Ovary (tissue), 9 donors: Measurements from ENCODE around the gene CDK6. TPM values are rescaled to one million over a fixed set of nuclear protein-coding genes. Genes with fewer than 3 reads are reported as not detected.

ENCODE experiments used
- DNase-seq, 5 donors: peaks; one replicate each; pipeline ENCODE4 v3.0.0-alpha.2; 2019 to 2020
- H3K27ac ChIP-seq, 2 donors: fragments of 200-600 bp; one replicate each; pipeline versions ENCODE4 v1.5.1 to v1.8.0; 2019 to 2022
- H3K27me3 ChIP-seq: fragments of 200-600 bp; one replicate; pipeline ENCODE4 v1.8.0; 2022
- H3K36me3 ChIP-seq: fragments of 200-600 bp; sonication (generic); one replicate; pipeline ENCODE4 v1.5.1; 2019
- H3K4me1 ChIP-seq: one replicate; pipeline ENCODE4 v1.8.1; 2013; ENCODE audit warnings: mild to moderate bottlenecking, moderate library complexity; ENCODE audit not compliant: insufficient read depth
- H3K4me3 ChIP-seq: fragments of 200-600 bp; sonication (generic); one replicate; pipeline ENCODE4 v1.5.1; 2017
- H3K9me3 ChIP-seq, 2 donors: fragments of 200-600 bp in 1 of 2; sonication (generic) in 1 of 2; one replicate each; pipeline versions ENCODE4 v1.5.1 to v1.8.1; 2013 to 2019; ENCODE audit warnings: mild to moderate bottlenecking in 1 of 2, moderate library complexity in 1 of 2
- EP300 ChIP-seq: sonication (generic); formaldehyde crosslinking; IDR thresholded peaks from one replicate; pipeline ENCODE4 v1.6.1; 2017; ENCODE audit warnings: antibody characterized with exemption
- POLR2A ChIP-seq: fragments of 450-650 bp; IDR thresholded peaks from one replicate; pipeline ENCODE4 v1.6.1; 2017; ENCODE audit warnings: antibody characterized with exemption, mild to moderate bottlenecking, moderate library complexity
- WGBS, 3 donors: extraction: QIAGEN DNeasy Blood & Tissue Kit in 1 of 3; methylation state at CpG; one replicate each; pipeline versions ENCODE4 v1.1.5 to v1.1.7; 2013 to 2017; 5-methylcytosine and 5-hydroxymethylcytosine counted together
- intact Hi-C, 4 donors: fragments of 100-400 bp; cut with DNase I; formaldehyde crosslinking; loops; one replicate each; pipeline versions ENCODE4 v1.11.0 to v1.15.1; 2022 to 2023
- polyA plus RNA-seq, 2 donors: library from polyadenylated mRNA; stranded (reverse); fragments of 200-250 nt in 1 of 2; fragments of 350-450 nt in 1 of 2; fragmentation: Illumina TruSeq in 1 of 2; extraction: RNeasy Lipid Tissue Mini Kit (QIAGEN cat#74804) in 1 of 2; gene quantifications; one replicate each; pipeline ENCODE4 v1.2.3, GENCODE V29; 2013 to 2014
- total RNA-seq, 7 donors: library from RNA; depleted of rRNA in 2 of 7; stranded (reverse); fragments of >200 nt in 2 of 7; fragmentation: NEBNext Ultra II Directional in 3 of 7; extraction: Animal tissue kit (Norgen Biotek cat#: 25700) in 3 of 7; gene quantifications; one replicate each; pipeline versions ENCODE4 v1.1.0 to v1.2.4, GENCODE V29; 2016 to 2023
- TF ChIP-seq, protein P1 (sequence below), 3 donors: fragments of 450-650 bp in 2 of 3; fragments of 200-600 bp in 1 of 3; IDR thresholded peaks; one replicate each; pipeline versions ENCODE4 v1.5.1 to v1.8.0; 2016 to 2022; ENCODE audit warnings: antibody characterized with exemption in 3 of 3, mild to moderate bottlenecking in 1 of 3
- donor health status: DM: no; HTN: no; CAD: no; lungs with moderate emphysema.
- donor health status: DM: no; HTN: no; CAD: no.
- donor health status: Bipolar disorder and iron deficiency.
- donor health status: DM: yes; HTN: yes; CAD: no.
- donor health status: DM: no; HTN: no; CAD: no.
- donor health status: DM: yes; HTN: yes; CAD: no.

CDK6 gene
- total and polyA plus RNA-seq, 9 donors = 1.8 to 20.4 (median 11.2) TPM

- DNase-seq = peak; percentile 41 to 74 (median 60)
- TF ChIP-seq EP300 = no peak
- TF ChIP-seq POLR2A = no peak
- TF ChIP-seq, protein P1, sequence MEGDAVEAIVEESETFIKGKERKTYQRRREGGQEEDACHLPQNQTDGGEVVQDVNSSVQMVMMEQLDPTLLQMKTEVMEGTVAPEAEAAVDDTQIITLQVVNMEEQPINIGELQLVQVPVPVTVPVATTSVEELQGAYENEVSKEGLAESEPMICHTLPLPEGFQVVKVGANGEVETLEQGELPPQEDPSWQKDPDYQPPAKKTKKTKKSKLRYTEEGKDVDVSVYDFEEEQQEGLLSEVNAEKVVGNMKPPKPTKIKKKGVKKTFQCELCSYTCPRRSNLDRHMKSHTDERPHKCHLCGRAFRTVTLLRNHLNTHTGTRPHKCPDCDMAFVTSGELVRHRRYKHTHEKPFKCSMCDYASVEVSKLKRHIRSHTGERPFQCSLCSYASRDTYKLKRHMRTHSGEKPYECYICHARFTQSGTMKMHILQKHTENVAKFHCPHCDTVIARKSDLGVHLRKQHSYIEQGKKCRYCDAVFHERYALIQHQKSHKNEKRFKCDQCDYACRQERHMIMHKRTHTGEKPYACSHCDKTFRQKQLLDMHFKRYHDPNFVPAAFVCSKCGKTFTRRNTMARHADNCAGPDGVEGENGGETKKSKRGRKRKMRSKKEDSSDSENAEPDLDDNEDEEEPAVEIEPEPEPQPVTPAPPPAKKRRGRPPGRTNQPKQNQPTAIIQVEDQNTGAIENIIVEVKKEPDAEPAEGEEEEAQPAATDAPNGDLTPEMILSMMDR (IDR thresholded peaks at IDR 0.05) = no peak
- Histone ChIP-seq H3K27ac (peak overlapping the region in 1 of 2 donors; percentile 58), H3K9me3 (no peaks in the 10 kb centered on the region), H3K4me1 (peaks cover 6% of the 10 kb centered on the region), H3K27me3 (no peaks in the 10 kb centered on the region), H3K4me3 (no peak overlapping the region), H3K36me3 (no peaks in the 10 kb centered on the region)
- intact Hi-C loops = no loop called here
- 8 to 15% (median 8%) methylated on average over 10 of the region's 10 CpGs for WGBS, 3 donors
Observed at GRCh38 chr7:92809760-92810573, 26.4 kb downstream of the CDK6 start.

DNA sequence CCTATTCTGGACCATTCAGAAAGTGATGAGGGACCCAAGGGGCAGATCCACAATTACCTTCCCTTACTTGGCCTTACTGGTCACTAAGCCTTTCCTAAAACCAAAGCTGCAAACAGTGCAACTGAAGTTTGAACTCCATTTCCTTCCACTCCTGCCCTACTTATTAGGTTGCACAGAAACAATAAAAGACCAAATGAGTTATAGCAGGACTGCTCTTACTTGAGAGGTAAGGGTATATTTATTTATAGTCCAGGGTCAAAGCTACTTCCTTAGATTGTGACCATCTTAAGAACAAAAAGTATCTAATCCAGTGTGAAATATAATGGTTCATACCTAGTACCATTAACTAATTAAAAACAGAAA lies 27.0 kb downstream of the CDK6 start:
- no peak for DNase-seq

GRCh38 chr7:92808635-92809034 lies 27.7 kb downstream of the CDK6 start:
- no peak overlapping the region for H3K4me3 ChIP-seq
- TF ChIP-seq, protein P1 (IDR thresholded peaks at IDR 0.05) = no peak
- no peak for TF ChIP-seq EP300
- TF ChIP-seq POLR2A = no peak
- no peaks in the 10 kb centered on the region for H3K9me3 ChIP-seq
- H3K4me1 ChIP-seq = peaks cover 6% of the 10 kb centered on the region
- H3K36me3 ChIP-seq = no peaks in the 10 kb centered on the region
- intact Hi-C loops = no loop called here
- H3K27ac ChIP-seq = no peak overlapping the region
- H3K27me3 ChIP-seq = no peaks in the 10 kb centered on the region
- no peak for DNase-seq

More for the DNA sequence above, 27.0 kb downstream of the CDK6 start:
- no peaks in the 10 kb centered on the region for H3K36me3 ChIP-seq
- no peak overlapping the region for H3K4me3 ChIP-seq
- no peak for TF ChIP-seq POLR2A
- H3K4me1 ChIP-seq = peaks cover 6% of the 10 kb centered on the region
- no peaks in the 10 kb centered on the region for H3K27me3 ChIP-seq
- H3K27ac ChIP-seq = peak overlapping the region in 1 of 2 donors; percentile 58
- H3K9me3 ChIP-seq = no peaks in the 10 kb centered on the region
- intact Hi-C loops = no loop called here

GRCh38 chr7:92808006-92808405 lies 28.4 kb downstream of the CDK6 start:
- Histone ChIP-seq H3K4me1 (peaks cover 6% of the 10 kb centered on the region), H3K27ac (no peak overlapping the region), H3K27me3 (no peaks in the 10 kb centered on the region), H3K9me3 (no peaks in the 10 kb centered on the region), H3K4me3 (no peak overlapping the region), H3K36me3 (no peaks in the 10 kb centered on the region)
- WGBS, 3 donors = 87 to 95% (median 93%) methylated on average over 2 of the region's 2 CpGs
- intact Hi-C loops = no loop called here
- no peak for DNase-seq
- TF ChIP-seq, protein P1 (IDR thresholded peaks at IDR 0.05) = no peak
- TF ChIP-seq EP300 (no peak), POLR2A (no peak)

- Histone ChIP-seq H3K4me3 (no peak overlapping the region), H3K4me1 (peaks cover 6% of the 10 kb centered on the region), H3K27ac (no peak overlapping the region), H3K36me3 (no peaks in the 10 kb centered on the region), H3K9me3 (no peaks in the 10 kb centered on the region), H3K27me3 (no peaks in the 10 kb centered on the region)
- DNase-seq = no peak
- no peak for TF ChIP-seq EP300
- TF ChIP-seq, protein P1 (IDR thresholded peaks at IDR 0.05) = no peak
- no peak for TF ChIP-seq POLR2A
- intact Hi-C loops = no loop called here
- 93 to 95% (median 94%) methylated on average over 6 of the region's 6 CpGs for WGBS, 3 donors
Observed at GRCh38 chr7:92806496-92806895, 29.9 kb downstream of the CDK6 start.
